HG02870 (cell line): Measurements from ENCODE around the gene SPTAN1.
"Not testable (repeated sequence)": the region's sequence is repeated elsewhere in the genome, so short reads cannot be mapped to it uniquely, and the experiment has no call there.

Experiments used
- ATAC-seq: cut with Tn5 transposase; IDR thresholded peaks from one replicate; pipeline ENCODE4 v1.9.1; 2021; ENCODE audit warnings: mild to moderate bottlenecking, moderate library complexity; ENCODE audit not compliant: unreplicated experiment

Gene SPTAN1

GRCh38 chr9:128656416-128657343 is 104.3 kb downstream of the SPTAN1 start, which contains the start of gene DYNC2I2:
Gene DYNC2I2 (minus strand): TSS chr9:128656847. CDS start chr9:128656726, 121 bp downstream.
- ATAC-seq = no peak

GRCh38 chr9:128657344-128657704 is 104.9 kb downstream of the SPTAN1 start:
- no peak for ATAC-seq

DNA sequence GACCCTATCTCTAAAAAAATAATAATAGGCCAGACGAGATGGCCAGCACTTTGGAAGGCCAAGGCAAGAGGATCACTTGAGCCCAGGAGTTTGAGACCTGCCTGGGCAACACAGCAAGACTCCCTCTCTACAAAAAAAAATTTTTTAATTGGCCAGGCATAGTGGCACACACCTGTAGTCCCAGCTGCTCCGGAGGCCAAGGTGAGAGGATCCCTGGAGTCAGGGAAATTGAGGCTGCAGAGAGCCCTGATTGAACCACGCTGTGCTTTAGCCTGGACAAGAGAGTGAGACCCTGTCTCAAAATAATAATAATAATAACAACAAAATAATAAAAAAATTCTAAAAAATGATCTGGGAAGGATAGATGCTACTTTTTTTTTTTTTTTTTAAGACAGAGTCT is 105.4 kb downstream of the SPTAN1 start:
- no peak for ATAC-seq

GRCh38 chr9:128666481-128666941 is 114.1 kb downstream of the SPTAN1 start:
- not testable (repeated sequence) for ATAC-seq

- no peak for ATAC-seq
Observed at GRCh38 chr9:128669786-128670185, 117.4 kb downstream of the SPTAN1 start.

GRCh38 chr9:128675382-128675781 is 123.0 kb downstream of the SPTAN1 start:
- no peak for ATAC-seq

DNA sequence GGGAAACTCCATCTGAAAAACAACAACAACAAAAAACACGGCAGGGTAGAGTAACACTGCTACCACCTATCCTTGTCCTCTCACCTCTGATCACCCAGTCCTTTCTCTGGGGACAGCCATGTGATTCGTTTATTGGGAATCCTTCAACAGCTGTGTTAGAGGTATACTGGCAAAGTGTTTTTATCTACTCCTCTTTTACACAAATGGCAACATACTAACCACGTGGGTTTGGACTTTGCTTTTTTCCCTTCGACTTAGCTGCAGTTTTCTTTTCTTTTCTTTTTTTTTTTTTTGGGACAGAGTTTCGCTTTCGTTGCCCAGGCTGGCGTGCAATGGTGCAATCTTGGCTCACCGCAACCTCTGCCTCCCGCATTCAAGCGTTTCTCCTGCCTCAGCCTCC is 125.4 kb downstream of the SPTAN1 start:
- no peak for ATAC-seq
